Measurements from ENCODE around the gene CCDC7. TPM values are rescaled to one million over a fixed set of nuclear protein-coding genes. Genes with fewer than 3 reads are reported as not detected.
"Not testable (repeated sequence)": the region's sequence is repeated elsewhere in the genome, so short reads cannot be mapped to it uniquely, and the experiment has no call there.

Gene CCDC7
- total RNA-seq, 3 donors from 2014 or later, result 11.2 to 36.5 (median 14.2) TPM

DNA sequence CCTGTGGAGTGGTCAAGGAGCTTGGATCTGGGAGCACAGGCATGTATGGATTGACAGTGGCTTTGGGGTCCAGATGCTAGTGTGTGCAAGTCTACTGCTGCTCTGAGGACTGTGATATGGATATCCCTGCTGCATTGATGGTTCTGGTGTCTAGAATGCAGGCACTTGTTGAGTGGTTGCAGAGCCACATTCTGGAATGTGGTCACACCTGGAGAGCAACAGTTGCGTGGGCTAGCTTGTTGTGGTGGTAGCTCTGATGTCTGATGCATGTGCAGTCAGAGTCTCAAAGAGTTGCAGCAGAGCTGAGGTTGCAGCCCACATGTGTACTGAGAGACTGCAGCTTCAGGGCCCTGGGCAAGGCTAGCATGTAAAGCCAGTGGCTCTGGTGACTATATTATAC is 43.2 kb downstream of the CCDC7 start:
- TF ChIP-seq, protein P1, sequence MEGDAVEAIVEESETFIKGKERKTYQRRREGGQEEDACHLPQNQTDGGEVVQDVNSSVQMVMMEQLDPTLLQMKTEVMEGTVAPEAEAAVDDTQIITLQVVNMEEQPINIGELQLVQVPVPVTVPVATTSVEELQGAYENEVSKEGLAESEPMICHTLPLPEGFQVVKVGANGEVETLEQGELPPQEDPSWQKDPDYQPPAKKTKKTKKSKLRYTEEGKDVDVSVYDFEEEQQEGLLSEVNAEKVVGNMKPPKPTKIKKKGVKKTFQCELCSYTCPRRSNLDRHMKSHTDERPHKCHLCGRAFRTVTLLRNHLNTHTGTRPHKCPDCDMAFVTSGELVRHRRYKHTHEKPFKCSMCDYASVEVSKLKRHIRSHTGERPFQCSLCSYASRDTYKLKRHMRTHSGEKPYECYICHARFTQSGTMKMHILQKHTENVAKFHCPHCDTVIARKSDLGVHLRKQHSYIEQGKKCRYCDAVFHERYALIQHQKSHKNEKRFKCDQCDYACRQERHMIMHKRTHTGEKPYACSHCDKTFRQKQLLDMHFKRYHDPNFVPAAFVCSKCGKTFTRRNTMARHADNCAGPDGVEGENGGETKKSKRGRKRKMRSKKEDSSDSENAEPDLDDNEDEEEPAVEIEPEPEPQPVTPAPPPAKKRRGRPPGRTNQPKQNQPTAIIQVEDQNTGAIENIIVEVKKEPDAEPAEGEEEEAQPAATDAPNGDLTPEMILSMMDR (IDR thresholded peaks at IDR 0.05), result no peak
- ATAC-seq (no peak), DNase-seq (no peak)
- Histone ChIP-seq H3K4me1 (ENCODE audit: low read depth) (no peaks in the 10 kb centered on the region), H3K36me3 (ENCODE audit: low read depth) (no peaks in the 10 kb centered on the region), H3K9me3 (peaks cover 4% of the 10 kb centered on the region), H3K4me3 (no peak overlapping the region)
- intact Hi-C loops (cut with DNase I, micrococcal nuclease), result no loop called here

DNA sequence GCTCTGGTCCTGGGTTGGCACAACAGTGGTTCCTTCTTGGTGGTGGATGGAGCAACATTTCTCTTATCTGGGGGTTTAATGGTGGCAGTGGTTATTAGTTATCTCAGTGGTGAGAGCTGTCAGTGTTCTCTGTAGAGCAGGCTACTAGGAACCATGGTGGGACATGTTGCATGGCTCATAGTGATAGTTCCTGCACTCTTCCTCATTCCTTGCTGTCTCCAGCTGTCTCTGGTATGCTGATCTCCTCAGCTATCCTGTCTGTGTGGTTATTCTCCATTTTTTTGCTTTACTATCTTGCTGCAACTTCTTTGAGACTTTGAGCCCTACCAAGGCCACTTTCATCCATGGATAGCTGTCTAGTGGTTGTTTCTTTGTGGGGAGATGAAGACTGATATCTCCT is 44.0 kb downstream of the CCDC7 start:
- intact Hi-C loops (cut with DNase I, micrococcal nuclease), result no loop called here
- Histone ChIP-seq H3K36me3 (ENCODE audit: low read depth) (no peaks in the 10 kb centered on the region), H3K4me3 (no peak overlapping the region), H3K4me1 (ENCODE audit: low read depth) (no peaks in the 10 kb centered on the region), H3K9me3 (peaks cover 4% of the 10 kb centered on the region)
- ATAC-seq, result no peak
- DNase-seq, result no peak
- TF ChIP-seq, protein P1 (IDR thresholded peaks at IDR 0.05), result no peak

DNA sequence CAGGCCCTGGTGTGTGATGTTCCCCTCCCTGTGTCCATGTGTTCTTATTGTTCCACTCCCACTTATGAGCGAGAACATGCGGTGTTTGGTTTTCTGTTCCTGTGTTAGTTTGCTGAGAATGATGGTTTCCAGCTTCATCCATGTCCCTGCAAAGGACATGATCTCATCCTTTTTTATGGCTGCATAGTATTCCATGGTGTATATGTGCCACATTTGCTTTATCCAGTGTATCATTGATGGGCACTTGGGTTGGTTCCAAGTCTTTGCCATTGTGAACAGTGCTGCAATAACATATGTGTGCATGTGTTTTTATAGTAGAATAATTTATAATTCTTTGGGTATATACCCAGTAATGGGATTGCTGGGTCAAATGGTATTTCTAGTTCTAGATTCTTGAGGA is 48.6 kb downstream of the CCDC7 start:
- intact Hi-C loops (cut with DNase I, micrococcal nuclease); H3K4me3 ChIP-seq; ATAC-seq; H3K36me3 ChIP-seq (ENCODE audit: low read depth); H3K9me3 ChIP-seq; DNase-seq; H3K4me1 ChIP-seq (ENCODE audit: low read depth): not testable (repeated sequence)

DNA sequence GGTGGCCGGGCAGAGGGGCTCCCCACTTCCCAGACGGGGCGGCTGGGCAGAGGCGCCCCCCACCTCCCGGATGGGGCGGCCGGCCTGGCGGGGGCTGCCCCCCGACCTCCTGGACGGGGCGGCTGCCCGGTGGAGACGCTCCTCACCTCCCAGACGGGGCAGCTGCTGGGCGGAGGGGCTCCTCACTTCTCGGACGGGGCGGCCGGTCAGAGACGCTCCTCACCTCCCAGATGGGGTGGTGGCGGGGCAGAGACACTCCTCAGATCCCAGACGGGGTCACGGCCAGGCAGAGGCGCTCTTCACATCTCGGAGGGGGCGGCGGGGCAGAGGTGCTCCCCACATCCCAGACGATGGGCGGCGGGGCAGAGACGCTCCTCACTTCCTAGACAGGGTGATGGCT is 54.2 kb downstream of the CCDC7 start:
- intact Hi-C loops (cut with DNase I, micrococcal nuclease); ATAC-seq; DNase-seq; H3K9me3 ChIP-seq; H3K4me1 ChIP-seq (ENCODE audit: low read depth); H3K36me3 ChIP-seq (ENCODE audit: low read depth); H3K4me3 ChIP-seq: not testable (repeated sequence)

DNA sequence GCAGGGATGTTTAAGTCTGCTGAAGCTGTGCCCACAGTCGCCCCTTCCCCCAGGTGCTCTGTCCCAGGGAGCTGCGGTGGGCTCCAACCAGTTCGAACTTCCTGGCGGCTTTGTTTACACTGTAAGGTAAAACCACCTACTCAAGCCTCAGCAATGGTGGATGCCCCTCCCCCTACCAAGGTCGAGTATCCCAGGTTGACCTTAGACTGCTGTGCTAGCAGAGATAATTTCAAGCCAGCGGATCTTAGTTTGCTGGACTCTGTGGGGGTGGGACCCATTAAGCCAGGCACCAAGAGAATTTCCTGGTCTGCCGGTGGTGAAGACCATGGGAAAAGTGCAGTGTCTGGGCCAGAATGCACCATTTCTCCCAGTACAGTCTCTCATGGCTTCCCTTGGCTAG is 56.0 kb downstream of the CCDC7 start:
- Histone ChIP-seq H3K9me3 (peaks cover 6% of the 10 kb centered on the region), H3K4me1 (ENCODE audit: low read depth) (no peaks in the 10 kb centered on the region), H3K4me3 (no peak overlapping the region), H3K36me3 (ENCODE audit: low read depth) (no peaks in the 10 kb centered on the region)
- TF ChIP-seq, protein P1 (IDR thresholded peaks at IDR 0.05), result no peak
- no peak for DNase-seq
- intact Hi-C loops (cut with DNase I, micrococcal nuclease), result no loop called here
- no peak for ATAC-seq

DNA sequence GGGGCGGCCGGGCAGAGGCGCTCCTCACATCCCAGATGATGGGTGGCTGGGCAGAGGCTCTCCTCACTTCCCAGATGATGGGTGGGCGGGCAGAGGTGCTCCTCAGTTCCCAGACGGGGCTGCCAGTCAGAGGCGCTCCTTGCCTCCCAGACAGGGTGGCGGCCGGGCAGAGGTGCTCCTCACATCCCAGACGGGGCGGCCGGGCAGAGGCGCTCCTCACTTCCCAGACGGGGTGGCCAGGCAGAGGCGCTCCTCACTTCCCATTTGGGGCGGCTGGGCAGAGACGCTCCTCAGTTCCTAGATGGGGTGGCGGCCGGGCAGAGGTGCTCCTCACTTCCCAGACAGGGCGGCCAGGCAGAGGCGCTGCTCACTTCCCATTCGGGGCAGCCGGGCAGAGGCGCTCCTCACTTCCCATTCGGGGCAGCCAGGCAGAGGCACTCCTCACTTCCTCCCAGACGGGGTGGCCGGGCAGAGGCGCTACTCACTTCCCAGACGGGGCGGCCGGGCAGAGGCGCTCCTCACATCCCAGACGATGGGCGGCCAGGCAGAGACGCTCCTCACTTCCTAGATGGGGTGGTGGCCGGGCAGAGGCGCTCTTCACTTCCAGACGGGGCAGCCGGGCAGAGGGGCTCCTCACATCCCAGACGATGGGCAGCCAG is 60.0 kb downstream of the CCDC7 start:
- H3K36me3 ChIP-seq (ENCODE audit: low read depth); intact Hi-C loops (cut with DNase I, micrococcal nuclease); H3K9me3 ChIP-seq; H3K4me1 ChIP-seq (ENCODE audit: low read depth); DNase-seq; ATAC-seq; H3K4me3 ChIP-seq: not testable (repeated sequence)

DNA sequence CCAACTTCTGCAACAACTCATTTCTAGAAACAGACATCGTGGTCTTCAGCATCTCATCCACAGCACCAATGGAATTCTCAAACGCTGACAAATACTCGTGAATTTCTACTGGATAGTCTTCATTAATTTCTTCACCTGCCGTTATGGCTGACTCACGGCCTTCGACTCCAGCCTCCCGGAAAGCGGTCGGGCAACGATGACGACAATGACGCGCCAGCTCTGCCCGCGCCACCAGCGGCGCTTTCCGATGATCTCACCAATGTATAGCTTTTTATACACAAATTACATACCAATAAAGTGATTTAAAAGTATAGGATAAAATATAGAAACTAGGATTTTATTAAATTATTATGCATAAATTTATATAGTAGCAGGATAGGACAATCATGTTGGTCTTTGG is 65.7 kb downstream of the CCDC7 start:
- Histone ChIP-seq H3K4me1 (ENCODE audit: low read depth) (no peaks in the 10 kb centered on the region), H3K9me3 (peaks cover 5% of the 10 kb centered on the region), H3K4me3 (no peak overlapping the region), H3K36me3 (ENCODE audit: low read depth) (no peaks in the 10 kb centered on the region)
- TF ChIP-seq, protein P1 (IDR thresholded peaks at IDR 0.05), result no peak
- intact Hi-C loops (cut with DNase I, micrococcal nuclease), result no loop called here
- no peak for ATAC-seq
- DNase-seq, result no peak
